K562 (cell line): ENCODE results near the gene ST7. TPM values are rescaled to one million over a fixed set of nuclear protein-coding genes. Genes with fewer than 3 reads are reported as not detected.

Experiments
- FIP1L1 ChIP-seq: fragments of 200-400 bp; formaldehyde crosslinking; IDR thresholded peaks from 2 replicates; pipeline ENCODE4 v1.6.1; 2018; ENCODE audit warnings: mild to moderate bottlenecking, low read depth, low read length; ENCODE audit not compliant: poor library complexity, severe bottlenecking
- GTF3C2 ChIP-seq: IDR thresholded peaks from 3 replicates; pipeline ENCODE4 v1.6.1; 2011; ENCODE audit warnings: borderline replicate concordance, mild to moderate bottlenecking, moderate library complexity; ENCODE audit not compliant: insufficient read length; ENCODE audit errors: extremely low read depth
- ZFP36 ChIP-seq: fragments of 150-350 bp; IDR thresholded peaks from 2 replicates; pipeline ENCODE4 v1.6.1; 2018; ENCODE audit warnings: low read length, low read depth; ENCODE audit not compliant: partially characterized antibody
- ZNF347 ChIP-seq: fragments of 450-650 bp; formaldehyde crosslinking; IDR thresholded peaks from 2 replicates; pipeline ENCODE4 v1.4.0; 2020; ENCODE audit warnings: low read depth, mild to moderate bottlenecking, moderate library complexity
- ZNF639 ChIP-seq, 2 experiments: fragments of 200-800 bp in 1 of 2; sonication (Bioruptor generic) in 1 of 2; sonication (generic) in 1 of 2; formaldehyde crosslinking in 1 of 2; IDR thresholded peaks in 1 of 2; conservative IDR thresholded peaks in 1 of 2; 2 replicates each; pipeline versions ENCODE4 v1.5.0 to v1.6.1; 2016 to 2020; ENCODE audit warnings: missing compliant biosample characterization in 1 of 2, missing genetic modification characterization in 1 of 2, missing genetic modification reagents in 1 of 2
- polyA plus RNA-seq, 8 experiments: library from polyadenylated mRNA; depleted of rRNA in 4 of 8; stranded (reverse) in 5 of 8; unstranded in 3 of 8; fragments of >200 nt; fragmentation: Nextera tagmentation in 2 of 8; fragmentation: Illumina TruSeq in 1 of 8; extraction: Ambion mirVana in 2 of 8; extraction: Trizol in 1 of 8; gene quantifications; 2 replicates each; pipeline versions ENCODE4 v1.2.1 to v1.2.3, GENCODE V29; 2011 to 2014; ENCODE audit warnings: inconsistent platforms in 1 of 8, missing spikeins in 1 of 8
- total RNA-seq, 7 experiments: library from RNA; depleted of rRNA in 6 of 7; stranded (reverse); fragments of >200 nt in 6 of 7; fragmentation: Illumina TruSeq in 2 of 7; extraction: Trizol in 2 of 7; gene quantifications; 2 replicates each; pipeline versions ENCODE4 v1.2.1 to v1.2.3, GENCODE V29; 2011 to 2021; ENCODE audit warnings: low replicate concordance in 1 of 7
- TF ChIP-seq, protein P1 (sequence below): sonication (generic); IDR thresholded peaks from 2 replicates; pipeline ENCODE4 v1.6.1; 2016

ST7 gene
- total and polyA plus RNA-seq, 9 of the 15 experiments (the other 6 are each of a cell fraction or from before 2014, with no cell fraction given) = 23.9 to 56.3 (median 36.9) TPM

- TF ChIP-seq GTF3C2 (no peak), ZNF347 (CRISPR knock-in tag) (no peak), ZNF639 (CRISPR knock-in tag; conservative IDR thresholded peaks at IDR 0.05 in 1 of 2, IDR thresholded peaks at IDR 0.05 in 1 of 2) (no peak), ZFP36 (no peak), FIP1L1 (no peak)
- TF ChIP-seq, protein P1, sequence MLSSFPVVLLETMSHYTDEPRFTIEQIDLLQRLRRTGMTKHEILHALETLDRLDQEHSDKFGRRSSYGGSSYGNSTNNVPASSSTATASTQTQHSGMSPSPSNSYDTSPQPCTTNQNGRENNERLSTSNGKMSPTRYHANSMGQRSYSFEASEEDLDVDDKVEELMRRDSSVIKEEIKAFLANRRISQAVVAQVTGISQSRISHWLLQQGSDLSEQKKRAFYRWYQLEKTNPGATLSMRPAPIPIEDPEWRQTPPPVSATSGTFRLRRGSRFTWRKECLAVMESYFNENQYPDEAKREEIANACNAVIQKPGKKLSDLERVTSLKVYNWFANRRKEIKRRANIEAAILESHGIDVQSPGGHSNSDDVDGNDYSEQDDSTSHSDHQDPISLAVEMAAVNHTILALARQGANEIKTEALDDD = no peak
These were observed 199.1 kb downstream of the ST7 start (continued) for GRCh38 chr7:117152213-117153007.
